Ectodermal cell (in vitro differentiated cells): ENCODE results near the gene MRPL45.

Source experiments
- H3K27ac ChIP-seq: 2 replicates; pipeline ENCODE4 v1.7.0; 2013; ENCODE audit warnings: mild to moderate bottlenecking, low read depth, low read length; ENCODE audit not compliant: insufficient read depth, poor library complexity, severe bottlenecking
- H3K27me3 ChIP-seq: 2 replicates; pipeline ENCODE4 v1.7.0; 2013; ENCODE audit warnings: mild to moderate bottlenecking, low read length; ENCODE audit not compliant: insufficient read depth, control insufficient read depth, poor library complexity, severe bottlenecking
- H3K36me3 ChIP-seq: one replicate; pipeline ENCODE4 v1.7.0; 2013; ENCODE audit warnings: low read length; ENCODE audit not compliant: control insufficient read depth, insufficient read depth
- H3K4me1 ChIP-seq: one replicate; pipeline ENCODE4 v1.7.0; 2013; ENCODE audit warnings: low read length; ENCODE audit not compliant: control insufficient read depth, insufficient read depth
- H3K4me3 ChIP-seq: 2 replicates; pipeline ENCODE4 v1.7.0; 2013; ENCODE audit warnings: low read depth, low read length, control low read depth; ENCODE audit not compliant: insufficient read depth
- H3K9me3 ChIP-seq: 2 replicates; pipeline ENCODE4 v1.7.0; 2013; ENCODE audit warnings: mild to moderate bottlenecking, low read length, moderate library complexity; ENCODE audit not compliant: control insufficient read depth
- WGBS, 2 experiments: methylation state at CpG; one replicate each; pipeline ENCODE4 v1.1.7; 2013; ENCODE audit warnings: missing lambda C conversion rate in 2 of 2; 5-methylcytosine and 5-hydroxymethylcytosine counted together

The MRPL45 gene

GRCh38 chr17:38333635-38334295, 36.8 kb downstream of the MRPL45 start:
- H3K27me3 ChIP-seq, result no peaks in the 10 kb centered on the region
- H3K27ac ChIP-seq, result no peak overlapping the region
- H3K9me3 ChIP-seq, result no peaks in the 10 kb centered on the region
- H3K36me3 ChIP-seq, result no peaks in the 10 kb centered on the region
- 47 to 48% methylated on average over 12 of the region's 12 CpGs for WGBS, 2 experiments
- H3K4me1 ChIP-seq, result peaks cover 6% of the 10 kb centered on the region
- H3K4me3 ChIP-seq, result no peak overlapping the region

- Histone ChIP-seq H3K9me3 (no peaks in the 10 kb centered on the region), H3K4me1 (peaks cover 5% of the 10 kb centered on the region), H3K4me3 (no peak overlapping the region), H3K27ac (no peak overlapping the region), H3K27me3 (no peaks in the 10 kb centered on the region), H3K36me3 (no peaks in the 10 kb centered on the region)
- whole genome bisulfite sequencing, 2 experiments, result 91 to 92% methylated on average over 30 of the region's 30 CpGs
Measured at GRCh38 chr17:38334480-38335364, 37.8 kb downstream of the MRPL45 start.

DNA sequence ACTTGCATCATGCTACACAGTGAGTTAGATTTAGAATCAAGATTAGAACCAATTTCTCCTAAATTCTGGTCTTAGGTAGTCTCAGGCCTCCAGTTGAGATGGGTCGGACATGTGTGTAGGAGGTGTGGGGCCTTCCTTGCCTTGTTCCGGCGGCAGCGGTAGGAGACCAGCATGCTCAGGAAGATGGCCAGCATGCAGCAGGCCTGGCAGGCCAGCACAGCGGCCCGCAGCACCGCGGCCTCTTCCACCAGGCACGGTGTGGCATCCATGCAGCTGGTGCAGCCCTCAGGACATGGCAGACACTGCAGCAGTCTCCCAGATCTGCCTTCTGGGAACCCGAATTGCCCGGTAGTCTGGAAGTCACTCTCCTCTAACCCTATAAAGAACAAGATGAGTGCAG, 39.9 kb downstream of the MRPL45 start:
- no peaks in the 10 kb centered on the region for H3K9me3 ChIP-seq
- H3K27me3 ChIP-seq, result no peaks in the 10 kb centered on the region
- H3K4me3 ChIP-seq, result no peak overlapping the region
- no peak overlapping the region for H3K27ac ChIP-seq
- no peaks in the 10 kb centered on the region for H3K36me3 ChIP-seq
- H3K4me1 ChIP-seq, result peaks cover 5% of the 10 kb centered on the region
- 94 to 95% methylated on average over 11 of the region's 11 CpGs for WGBS, 2 experiments

DNA sequence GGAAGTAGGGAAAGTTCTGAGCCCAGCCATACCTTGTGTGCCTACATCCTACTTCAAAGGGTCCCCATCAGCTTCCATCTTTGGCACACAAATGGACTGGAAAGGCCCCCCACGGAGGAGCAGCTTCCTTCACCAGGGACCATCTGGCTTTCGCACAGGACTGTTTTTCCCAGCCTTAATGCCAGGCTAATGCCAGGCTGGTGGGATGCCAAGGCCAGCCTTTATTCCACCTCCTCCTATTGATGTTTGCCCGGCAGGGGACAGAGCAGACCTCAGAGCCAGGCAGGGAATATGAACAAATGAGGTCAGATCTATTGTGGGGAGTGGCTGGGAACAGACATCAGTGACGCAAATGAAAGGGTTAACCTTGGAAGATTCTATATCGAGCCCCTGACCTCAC, 41.1 kb downstream of the MRPL45 start:
- peaks cover 5% of the 10 kb centered on the region for H3K4me1 ChIP-seq
- no peaks in the 10 kb centered on the region for H3K9me3 ChIP-seq
- H3K36me3 ChIP-seq, result no peaks in the 10 kb centered on the region
- no peaks in the 10 kb centered on the region for H3K27me3 ChIP-seq
- 83 to 93% methylated on average over 5 of the region's 5 CpGs for WGBS, 2 experiments
- no peak overlapping the region for H3K27ac ChIP-seq
- no peak overlapping the region for H3K4me3 ChIP-seq

GRCh38 chr17:38338535-38338934, 41.6 kb downstream of the MRPL45 start:
- H3K4me3 ChIP-seq, result no peak overlapping the region
- no peak overlapping the region for H3K27ac ChIP-seq
- 94 to 96% methylated on average over 4 of the region's 4 CpGs for WGBS, 2 experiments
- no peaks in the 10 kb centered on the region for H3K9me3 ChIP-seq
- no peaks in the 10 kb centered on the region for H3K36me3 ChIP-seq
- no peaks in the 10 kb centered on the region for H3K27me3 ChIP-seq
- peaks cover 5% of the 10 kb centered on the region for H3K4me1 ChIP-seq

GRCh38 chr17:38339891-38340290, 42.9 kb downstream of the MRPL45 start:
- H3K36me3 ChIP-seq, result no peaks in the 10 kb centered on the region
- H3K27ac ChIP-seq, result no peak overlapping the region
- H3K4me3 ChIP-seq, result no peak overlapping the region
- no peaks in the 10 kb centered on the region for H3K9me3 ChIP-seq
- H3K4me1 ChIP-seq, result peaks cover 5% of the 10 kb centered on the region
- no peaks in the 10 kb centered on the region for H3K27me3 ChIP-seq

DNA sequence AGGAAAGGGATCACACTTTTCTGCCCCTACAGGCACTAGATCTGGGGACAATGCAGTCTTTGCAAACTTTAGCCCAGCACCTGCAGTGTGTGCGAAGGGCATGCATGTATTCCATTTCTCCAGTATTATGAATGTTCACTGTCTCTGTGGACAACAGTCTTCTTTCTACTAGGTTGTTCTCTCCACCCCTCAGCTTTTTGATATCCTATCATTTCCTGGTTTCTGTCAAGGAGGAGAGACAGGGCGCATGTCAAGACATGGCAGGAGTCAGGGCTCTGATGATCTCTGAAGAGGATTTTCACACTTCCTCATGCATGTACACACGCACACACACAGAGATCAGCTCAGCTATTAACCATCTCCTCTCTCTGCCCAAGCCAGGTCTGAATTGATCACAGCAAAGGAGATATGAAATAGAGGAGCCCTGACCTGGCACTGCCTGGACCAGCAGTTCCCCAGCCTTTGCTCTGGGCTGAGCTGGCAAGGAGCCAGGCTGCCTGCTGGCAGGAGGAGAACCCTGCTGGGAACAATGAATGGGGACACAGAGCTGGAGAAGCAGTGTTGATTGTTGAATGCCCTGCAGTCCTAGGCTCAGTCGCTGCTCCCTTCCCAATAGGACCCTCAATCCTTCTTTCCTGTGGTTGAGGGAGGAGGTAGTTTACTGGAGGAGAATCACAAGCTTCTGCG, 44.2 kb downstream of the MRPL45 start:
- Histone ChIP-seq H3K4me3 (no peak overlapping the region), H3K27me3 (no peaks in the 10 kb centered on the region), H3K4me1 (peaks cover 5% of the 10 kb centered on the region), H3K36me3 (no peaks in the 10 kb centered on the region), H3K9me3 (no peaks in the 10 kb centered on the region), H3K27ac (no peak overlapping the region)
- WGBS, 2 experiments, result 49 to 53% methylated on average over 5 of the region's 5 CpGs

- H3K9me3 ChIP-seq, result no peaks in the 10 kb centered on the region
- no peak overlapping the region for H3K27ac ChIP-seq
- 94 to 96% methylated on average over 18 of the region's 18 CpGs for WGBS, 2 experiments
- H3K27me3 ChIP-seq, result no peaks in the 10 kb centered on the region
- peaks cover 5% of the 10 kb centered on the region for H3K4me1 ChIP-seq
- H3K4me3 ChIP-seq, result no peak overlapping the region
- no peaks in the 10 kb centered on the region for H3K36me3 ChIP-seq
Measured at GRCh38 chr17:38342886-38343607, 46.1 kb downstream of the MRPL45 start.

DNA sequence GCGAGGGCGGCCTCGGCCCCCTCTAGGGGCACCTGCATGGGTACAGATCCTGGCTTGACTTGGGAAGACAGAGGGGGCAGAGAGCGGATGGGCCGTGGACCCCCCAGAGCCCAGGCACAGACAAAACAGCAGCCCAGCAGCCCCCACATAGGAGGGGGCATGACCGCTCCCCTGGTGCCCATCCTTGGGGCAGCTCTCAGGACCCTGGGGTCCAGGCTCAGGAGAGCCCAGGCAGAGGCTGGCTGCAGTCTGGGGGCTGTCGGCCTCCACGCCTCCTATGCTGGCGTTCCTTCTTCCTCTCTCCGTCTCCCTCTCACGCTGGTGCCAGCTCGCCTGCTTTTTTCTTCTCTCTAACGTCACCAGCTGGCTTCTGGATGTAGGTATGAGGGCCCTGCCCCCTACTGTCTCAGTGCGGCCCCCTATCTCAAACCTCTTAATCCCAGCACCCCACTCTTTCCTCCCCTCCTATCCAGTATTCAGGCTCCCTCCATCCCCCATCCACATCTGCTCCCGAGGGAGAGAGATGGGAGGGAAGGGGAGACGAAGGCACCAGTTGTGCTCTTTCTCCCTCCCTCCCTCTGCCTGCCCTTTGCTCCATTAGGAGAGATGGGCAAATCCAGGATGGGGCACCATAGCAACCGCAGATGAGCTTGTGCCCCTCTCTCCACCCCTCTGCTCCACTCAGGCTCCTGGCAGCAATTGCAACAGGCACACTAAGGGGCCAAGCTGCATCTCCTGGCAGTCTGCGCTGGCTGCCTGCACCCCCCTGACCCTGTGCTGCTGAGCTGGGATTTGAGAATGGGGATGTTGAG, 46.8 kb downstream of the MRPL45 start, which contains the start of gene GPR179:
GPR179 (minus strand) TSS at position 349 of the 812 bp plus-strand sequence; CDS start at position 182, 167 bp downstream.
- H3K36me3 ChIP-seq, result no peaks in the 10 kb centered on the region
- H3K27me3 ChIP-seq, result no peaks in the 10 kb centered on the region
- no peaks in the 10 kb centered on the region for H3K9me3 ChIP-seq
- H3K4me3 ChIP-seq, result no peak within 1 kb of the TSS
- 82 to 86% methylated on average over 17 to 18 of the region's 18 CpGs for WGBS, 2 experiments
- H3K27ac ChIP-seq, result no peak within 1 kb of the TSS
- H3K4me1 ChIP-seq, result peaks cover 5% of the 10 kb centered on the region
